Activated CD4-positive, alpha-beta T cell treated with anti-CD3 and anti-CD28 coated beads for 24 hours (primary cell): Measurements from ENCODE around the gene IL25.
"Not testable (repeated sequence)": the region's sequence is repeated elsewhere in the genome, so short reads cannot be mapped to it uniquely, and the experiment has no call there.

ENCODE experiments used
- DNase-seq, 2 donors: peaks; one replicate each; pipeline ENCODE4 v3.0.0-alpha.2; 2020; ENCODE audit warnings: low read depth in 2 of 2

IL25 gene

GRCh38 chr14:23375527-23376251, 3.1 kb downstream of the IL25 start:
- no peak for DNase-seq

DNA sequence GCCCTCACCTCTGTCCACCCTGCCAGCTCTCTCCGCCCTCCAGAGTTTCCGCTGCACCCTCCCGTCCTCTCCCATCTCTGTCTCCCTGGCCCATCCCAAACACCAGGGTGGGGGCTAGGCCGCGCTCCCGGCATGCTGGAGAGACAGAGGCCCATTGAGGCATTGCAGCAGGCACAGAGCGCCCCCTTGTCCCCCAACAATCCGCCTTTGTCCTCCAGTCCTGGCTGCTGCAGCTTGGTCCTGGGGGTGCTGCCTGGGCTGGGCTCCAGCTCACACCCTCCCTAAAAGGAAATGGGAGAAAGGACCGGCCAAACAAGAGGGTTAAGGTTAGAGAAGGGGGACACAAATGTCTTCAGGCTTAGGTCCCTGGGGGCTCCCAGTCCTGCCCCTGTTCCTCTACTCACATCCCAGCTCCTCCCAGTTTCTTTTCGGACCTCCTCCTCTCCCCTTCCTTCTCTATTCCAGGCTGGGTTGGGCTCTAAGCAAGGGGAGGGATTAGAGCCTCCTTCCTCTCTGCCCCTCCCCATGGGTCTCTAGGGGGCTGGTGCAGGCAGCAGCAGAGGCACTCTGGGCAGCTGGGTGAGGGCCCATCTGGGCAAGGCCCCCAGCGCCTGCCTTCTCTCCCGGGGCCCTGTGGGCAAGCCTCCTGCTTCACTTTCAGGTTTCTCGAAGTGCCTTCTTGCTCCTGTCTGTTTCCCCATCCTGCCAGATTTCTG, 4.0 kb downstream of the IL25 start, which contains the start of gene CMTM5:
Gene CMTM5 (plus strand): TSS at position 565 of the 716 bp plus-strand sequence. CDS start 206 bp downstream, outside the sequence.
- no peak for DNase-seq

DNA sequence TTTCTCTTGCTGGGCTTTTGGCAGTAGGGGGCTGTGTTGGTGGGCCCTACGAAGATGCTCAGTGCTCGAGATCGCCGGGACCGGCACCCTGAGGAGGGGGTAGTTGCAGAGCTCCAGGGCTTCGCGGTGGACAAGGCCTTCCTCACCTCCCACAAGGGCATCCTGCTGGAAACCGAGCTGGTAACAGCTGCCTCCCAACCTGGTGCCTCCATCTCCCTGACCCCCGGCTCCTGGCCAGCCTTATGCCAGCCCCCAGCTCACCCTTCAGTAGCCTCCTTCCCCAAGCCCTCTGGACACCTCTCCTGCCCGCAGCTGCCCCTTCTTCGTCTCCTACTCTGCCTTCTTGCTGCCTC, 4.6 kb downstream of the IL25 start:
- DNase-seq, result no peak

GRCh38 chr14:23377573-23378563, 5.3 kb downstream of the IL25 start:
- no peak for DNase-seq

- no peak for DNase-seq
These were observed 6.1 kb downstream of the IL25 start for GRCh38 chr14:23378612-23379220.

DNA sequence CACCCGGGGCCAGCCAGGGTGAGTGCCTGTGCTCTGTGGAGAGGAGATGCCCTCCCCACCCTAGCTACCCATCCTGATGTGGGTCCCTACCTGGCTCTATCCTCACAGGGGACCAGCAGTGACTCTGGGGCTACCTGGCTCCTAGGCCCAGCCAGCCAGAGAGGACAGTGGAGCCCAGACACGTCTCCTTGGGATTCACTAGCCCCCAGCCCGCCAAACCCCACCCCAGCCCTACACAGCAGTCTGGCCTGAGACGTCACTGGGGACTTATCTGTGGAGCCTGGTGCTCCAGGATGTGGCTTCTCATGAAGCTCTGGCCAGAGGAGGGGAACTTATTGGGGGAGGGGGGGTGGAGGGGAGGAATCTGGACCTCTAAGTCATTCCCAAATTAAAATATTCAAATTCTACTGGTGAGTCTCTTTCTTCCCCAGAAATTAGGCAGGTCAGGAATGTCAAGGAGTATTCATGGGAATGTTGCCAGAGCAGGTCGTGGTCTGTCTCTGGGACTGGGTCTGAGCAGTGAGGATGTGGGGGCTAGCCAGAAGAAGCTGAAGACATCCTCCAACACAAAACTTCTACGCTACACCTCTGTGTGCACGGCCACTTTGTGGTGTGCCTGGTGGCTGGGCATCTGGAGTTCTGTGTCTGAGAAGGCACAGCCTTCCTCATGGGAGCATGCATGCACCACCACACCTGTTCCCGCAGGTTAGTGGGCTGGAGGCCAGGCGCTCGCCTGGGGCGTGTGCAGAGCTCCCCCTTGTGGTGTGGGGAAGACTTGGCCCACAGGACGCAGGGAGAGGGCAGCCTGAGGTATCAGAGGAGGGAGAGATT, 7.0 kb downstream of the IL25 start:
- peak; percentile 49 to 55 for DNase-seq

GRCh38 chr14:23380197-23380914, 7.7 kb downstream of the IL25 start:
- DNase-seq, result no peak

DNA sequence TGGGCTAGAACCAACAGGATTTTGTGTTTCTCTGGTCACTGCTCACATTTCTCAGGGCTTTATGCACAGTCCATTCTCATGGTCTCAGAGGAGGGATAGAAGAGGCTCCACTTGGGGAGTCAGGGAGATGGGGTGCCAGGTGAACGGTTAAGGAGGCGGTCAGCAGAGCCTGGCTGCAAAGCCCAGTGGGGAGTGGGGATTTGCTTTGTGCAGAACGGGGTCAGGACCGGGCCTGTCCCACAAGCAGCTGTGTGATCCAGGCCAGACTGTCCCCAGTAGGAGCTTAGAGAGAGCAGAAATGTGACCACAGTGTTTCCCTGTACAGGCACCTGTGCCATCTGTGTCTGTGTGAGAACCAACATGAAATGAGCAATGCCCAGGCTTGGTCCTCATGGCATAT, 8.4 kb downstream of the IL25 start:
- DNase-seq, result no peak

GRCh38 chr14:23381871-23382270, 9.3 kb downstream of the IL25 start:
- DNase-seq, result no peak

DNA sequence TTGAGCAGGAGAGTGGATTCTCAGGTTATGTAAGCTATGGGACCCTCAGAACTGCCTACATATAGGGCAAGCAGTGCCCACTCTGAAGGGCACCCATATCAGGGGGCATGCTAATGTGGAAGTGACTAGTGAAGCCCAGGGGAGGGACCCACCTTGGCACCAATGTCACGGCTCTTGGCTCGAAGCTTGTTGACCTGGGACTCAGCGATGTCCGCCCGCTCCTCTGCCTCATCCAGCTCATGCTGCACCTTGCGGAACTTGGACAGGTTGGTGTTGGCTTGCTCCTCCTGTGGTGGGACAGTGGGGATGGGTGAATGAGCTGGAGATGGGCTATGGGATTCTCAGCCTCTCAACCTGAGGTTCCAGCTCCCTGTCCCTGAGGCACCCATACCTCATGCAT, 9.7 kb downstream of the IL25 start:
- DNase-seq, result no peak

DNA sequence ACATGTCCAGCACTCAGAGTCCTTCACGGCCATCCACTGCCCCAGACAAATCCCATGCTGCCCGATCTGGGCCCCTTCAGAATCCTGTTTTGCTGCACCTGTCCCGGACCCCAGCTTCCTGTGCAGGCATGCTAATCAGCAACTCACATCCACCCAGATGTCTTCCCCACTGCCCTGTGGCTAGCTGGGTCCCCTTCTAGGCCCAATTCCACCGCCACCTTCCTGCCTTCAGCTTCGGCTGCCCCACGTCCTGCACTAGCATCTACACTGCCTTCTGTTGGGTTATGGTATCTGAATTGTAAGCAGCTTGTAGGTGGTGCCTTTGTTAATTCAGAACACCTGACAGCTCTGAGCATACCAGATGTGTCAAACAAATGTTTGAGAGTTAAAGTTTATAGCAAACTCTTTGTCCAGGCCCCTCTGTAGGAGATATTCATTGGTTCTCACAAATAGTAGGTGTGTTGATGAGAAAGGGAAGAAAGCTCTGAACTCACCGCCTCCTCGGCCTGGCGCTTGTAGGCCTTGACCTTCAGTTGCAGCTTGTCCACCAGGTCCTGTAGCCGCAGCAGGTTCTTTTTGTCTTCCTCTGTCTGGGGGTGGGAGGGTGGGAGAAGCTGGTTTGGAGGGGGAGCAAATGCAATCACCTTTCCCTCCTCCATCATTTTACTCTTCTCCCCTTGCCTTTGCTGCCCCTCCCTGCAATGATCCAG, 10.3 kb downstream of the IL25 start:
- no peak for DNase-seq

- DNase-seq, result no peak
These were observed 11.9 kb downstream of the IL25 start for GRCh38 chr14:23384364-23385080.

DNA sequence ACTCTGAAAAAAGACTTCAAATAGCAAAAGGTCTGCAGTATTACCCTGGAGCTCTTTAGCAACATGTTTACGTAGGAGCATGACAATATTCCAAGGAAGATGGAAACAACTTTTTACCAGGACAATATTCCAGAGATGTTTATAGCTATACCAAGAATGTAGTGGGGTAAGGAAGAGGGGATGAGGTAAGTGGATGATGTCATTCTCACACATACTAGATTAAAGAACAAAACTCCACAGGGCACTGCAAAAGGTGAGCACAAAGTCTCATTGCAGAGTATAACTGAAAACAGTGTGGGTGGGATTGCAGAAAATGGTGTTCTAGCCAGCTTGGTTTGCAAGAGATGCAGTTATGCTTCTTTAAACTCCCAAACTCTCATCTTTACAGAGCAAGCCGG, 12.6 kb downstream of the IL25 start:
- no peak for DNase-seq

- DNase-seq, result no peak
These were observed 13.1 kb downstream of the IL25 start for GRCh38 chr14:23385642-23386265.

GRCh38 chr14:23386266-23386657, 13.7 kb downstream of the IL25 start:
- not testable (repeated sequence) for DNase-seq

GRCh38 chr14:23386999-23387398, 14.4 kb downstream of the IL25 start:
- no peak for DNase-seq

DNA sequence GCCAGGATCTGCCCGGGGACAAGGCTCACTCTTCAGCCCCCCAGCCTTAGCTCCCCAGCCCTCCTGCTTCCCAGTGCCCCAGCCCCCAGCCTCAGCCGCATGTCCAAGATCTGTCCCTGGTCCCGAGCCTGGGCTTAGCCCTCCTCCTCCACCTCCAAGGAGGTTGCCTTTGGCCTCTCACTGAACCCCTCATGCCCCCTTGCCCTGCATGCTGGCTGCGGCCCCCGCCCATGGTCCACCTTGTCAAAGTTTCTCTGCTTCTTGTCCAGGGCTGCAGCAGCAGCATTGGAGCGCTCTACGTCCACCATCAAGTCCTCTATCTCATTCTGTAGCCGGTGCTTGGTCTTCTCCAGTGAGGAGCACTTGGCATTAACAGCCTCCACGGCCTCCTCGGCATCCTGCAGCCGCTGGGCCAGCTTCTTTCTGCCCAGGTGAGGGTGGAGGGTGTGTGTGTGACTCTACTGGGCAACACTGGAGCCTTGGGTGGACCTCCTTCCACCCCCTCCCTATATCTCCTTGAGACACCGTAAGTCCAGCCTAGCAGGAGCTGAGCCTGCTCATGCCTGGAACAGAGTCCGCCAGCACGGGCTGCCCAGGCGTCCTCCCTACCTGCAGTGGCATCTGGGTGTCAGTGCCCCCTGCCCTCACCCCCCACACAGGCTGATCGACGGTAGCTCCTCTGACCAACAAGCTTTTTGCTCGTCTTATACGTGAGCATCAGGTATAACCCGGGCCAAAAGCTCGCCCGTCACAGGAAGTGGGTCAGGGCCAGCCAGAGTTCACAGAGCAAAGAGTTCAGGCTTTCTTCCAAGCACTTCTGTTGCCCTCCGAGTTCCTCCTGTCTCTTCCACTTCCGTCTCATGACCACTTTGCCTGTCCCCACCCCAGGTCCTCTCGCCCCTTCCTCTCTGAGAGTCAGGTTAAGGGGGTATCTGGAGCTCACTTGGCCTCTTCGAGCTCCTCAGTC, 15.6 kb downstream of the IL25 start:
- no peak for DNase-seq
